ENCODE measurements around the gene CPM.

- TF ChIP-seq CTCF (IDR thresholded peaks at IDR 0.05; ENCODE audit: low read depth, low read length, missing input control), result no peak
- TF ChIP-seq TAF1 (conservative IDR thresholded peaks at IDR 0.05), result no peak
These were observed 56.5 kb downstream of the CPM start for GRCh38 chr12:68876461-68876860.
